MCF 10A (cell line): Measurements from ENCODE around the gene RIMBP3C. TPM values are rescaled to one million over a fixed set of nuclear protein-coding genes. Genes with fewer than 3 reads are reported as not detected.
"Not testable (repeated sequence)": the region's sequence is repeated elsewhere in the genome, so short reads cannot be mapped to it uniquely, and the experiment has no call there.

Experiments
- Bru-seq: library from RNA; stranded (reverse); fragments of 400-500 nt; gene quantifications from one replicate; lab custom pipeline; 2021; lab: Mats Ljungman, UMichigan
- BruChase-seq, 2 experiments: library from RNA; stranded (reverse); fragments of 400-500 nt; gene quantifications; one replicate each; lab custom pipeline; 2021; lab: Mats Ljungman, UMichigan
- BruUV-seq: library from RNA; stranded (reverse); fragments of 400-500 nt; replicated peaks from 2 replicates; lab custom pipeline; 2021; lab: Mats Ljungman, UMichigan
- CTCF ChIA-PET: fragments of 300-600 bp; sonication (Branson Sonifier 250); formaldehyde crosslinking; extraction: SDS; loops from one replicate; lab custom pipeline; 2021; ENCODE audit warnings: antibody characterized with exemption, inconsistent platforms; lab: Yijun Ruan, JAX
- POLR2A ChIA-PET: fragments of 300-600, 350-650 bp; sonication (Branson Sonifier 250); formaldehyde crosslinking; extraction: SDS; loops from one replicate; lab custom pipeline; 2020; ENCODE audit warnings: antibody characterized with exemption, inconsistent platforms; lab: Yijun Ruan, JAX
- DNase-seq: peaks from one replicate; pipeline ENCODE4 v3.0.0-alpha.2; 2018; ENCODE audit not compliant: unreplicated experiment
- H3K27ac Mint-ChIP-seq: one replicate; pipeline ENCODE4 v1.8.0; 2022; ENCODE audit warnings: mild to moderate bottlenecking, low read depth, mixed read lengths; ENCODE audit not compliant: unreplicated experiment
- H3K27me3 Mint-ChIP-seq: one replicate; pipeline ENCODE4 v1.8.0; 2022; ENCODE audit warnings: mixed read lengths; ENCODE audit not compliant: insufficient read depth, unreplicated experiment
- H3K36me3 Mint-ChIP-seq: one replicate; pipeline ENCODE4 v1.8.0; 2022; ENCODE audit warnings: mild to moderate bottlenecking, moderate library complexity, mixed read lengths; ENCODE audit not compliant: insufficient read depth, unreplicated experiment
- H3K4me1 Mint-ChIP-seq: one replicate; pipeline ENCODE4 v1.8.0; 2022; ENCODE audit warnings: mixed read lengths; ENCODE audit not compliant: insufficient read depth, unreplicated experiment
- H3K4me3 Mint-ChIP-seq: one replicate; pipeline ENCODE4 v1.8.0; 2022; ENCODE audit warnings: mild to moderate bottlenecking, moderate library complexity, mixed read lengths; ENCODE audit not compliant: unreplicated experiment
- H3K9me3 Mint-ChIP-seq: one replicate; pipeline ENCODE4 v1.8.0; 2022; ENCODE audit warnings: mixed read lengths; ENCODE audit not compliant: unreplicated experiment
- intact Hi-C: fragments of 100-400 bp; cut with micrococcal nuclease; formaldehyde crosslinking; loops from 2 replicates; pipeline ENCODE4 v1.14.1; 2022
- long read RNA-seq: library from polyadenylated mRNA; stranded (forward); transcript quantifications from one replicate; pipeline ENCODE4 v2.0.0, GENCODE V29; 2022
- total RNA-seq: library from RNA; stranded (reverse); gene quantifications from 2 replicates; pipeline ENCODE4 v1.2.3, GENCODE V29; 2022
- TF ChIP-seq, protein P1 (sequence below): fragments of 200-600 bp; IDR thresholded peaks from one replicate; pipeline ENCODE4 v1.8.0; 2022; ENCODE audit warnings: antibody characterized with exemption, mild to moderate bottlenecking; ENCODE audit not compliant: unreplicated experiment

The RIMBP3C gene, protein sequence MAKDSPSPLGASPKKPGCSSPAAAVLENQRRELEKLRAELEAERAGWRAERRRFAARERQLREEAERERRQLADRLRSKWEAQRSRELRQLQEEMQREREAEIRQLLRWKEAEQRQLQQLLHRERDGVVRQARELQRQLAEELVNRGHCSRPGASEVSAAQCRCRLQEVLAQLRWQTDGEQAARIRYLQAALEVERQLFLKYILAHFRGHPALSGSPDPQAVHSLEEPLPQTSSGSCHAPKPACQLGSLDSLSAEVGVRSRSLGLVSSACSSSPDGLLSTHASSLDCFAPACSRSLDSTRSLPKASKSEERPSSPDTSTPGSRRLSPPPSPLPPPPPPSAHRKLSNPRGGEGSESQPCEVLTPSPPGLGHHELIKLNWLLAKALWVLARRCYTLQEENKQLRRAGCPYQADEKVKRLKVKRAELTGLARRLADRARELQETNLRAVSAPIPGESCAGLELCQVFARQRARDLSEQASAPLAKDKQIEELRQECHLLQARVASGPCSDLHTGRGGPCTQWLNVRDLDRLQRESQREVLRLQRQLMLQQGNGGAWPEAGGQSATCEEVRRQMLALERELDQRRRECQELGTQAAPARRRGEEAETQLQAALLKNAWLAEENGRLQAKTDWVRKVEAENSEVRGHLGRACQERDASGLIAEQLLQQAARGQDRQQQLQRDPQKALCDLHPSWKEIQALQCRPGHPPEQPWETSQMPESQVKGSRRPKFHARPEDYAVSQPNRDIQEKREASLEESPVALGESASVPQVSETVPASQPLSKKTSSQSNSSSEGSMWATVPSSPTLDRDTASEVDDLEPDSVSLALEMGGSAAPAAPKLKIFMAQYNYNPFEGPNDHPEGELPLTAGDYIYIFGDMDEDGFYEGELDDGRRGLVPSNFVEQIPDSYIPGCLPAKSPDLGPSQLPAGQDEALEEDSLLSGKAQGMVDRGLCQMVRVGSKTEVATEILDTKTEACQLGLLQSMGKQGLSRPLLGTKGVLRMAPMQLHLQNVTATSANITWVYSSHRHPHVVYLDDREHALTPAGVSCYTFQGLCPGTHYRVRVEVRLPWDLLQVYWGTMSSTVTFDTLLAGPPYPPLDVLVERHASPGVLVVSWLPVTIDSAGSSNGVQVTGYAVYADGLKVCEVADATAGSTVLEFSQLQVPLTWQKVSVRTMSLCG (N-terminal part only)
- total RNA-seq, result 0.14 and 0.20 TPM in 2 replicates
- not detected for Bru-seq, nascent RNA
- BruChase-seq, experiment 1, labeled RNA remaining after a 6-hour chase, result not detected
- BruChase-seq, experiment 2, labeled RNA remaining after a 2-hour chase, result not detected
- long read RNA-seq, full-length matches to known transcripts, result 1 of 1 reads
- long read RNA-seq, partial matches to known transcripts, result 0 of 1 reads
- long read RNA-seq, other reads (novel, unspliced or antisense), result 0 of 1 reads

DNA sequence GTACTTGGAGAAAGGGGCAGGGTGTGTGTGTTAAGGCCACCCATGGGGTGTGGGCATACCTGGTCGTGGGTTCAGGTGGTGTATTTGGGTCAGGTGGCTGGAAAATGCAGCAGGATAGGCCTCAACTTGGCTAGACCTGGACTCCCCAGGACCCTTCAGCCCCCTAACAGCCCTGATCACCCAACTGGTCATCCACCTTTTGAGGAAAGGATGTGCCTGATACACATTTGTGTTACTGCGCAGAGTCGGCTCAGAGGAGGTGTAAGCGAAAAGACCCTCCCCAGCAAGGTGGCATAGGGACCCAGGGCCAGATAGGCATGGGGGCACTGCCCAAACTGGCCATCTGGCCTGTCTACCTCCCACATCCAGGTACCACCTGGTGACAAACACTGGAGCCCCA, at the start of gene RIMBP3C:
TSS of gene RIMBP3C (minus strand) at position 101 of the 400 bp plus-strand sequence. CDS start 485 bp downstream, outside the sequence.
- DNase-seq, H3K4me3 Mint-ChIP-seq, H3K4me1 Mint-ChIP-seq, H3K27me3 Mint-ChIP-seq, H3K36me3 Mint-ChIP-seq, BruUV-seq, POLR2A ChIA-PET, intact Hi-C loops, H3K27ac Mint-ChIP-seq, CTCF ChIA-PET, H3K9me3 Mint-ChIP-seq: not testable (repeated sequence)

DNA sequence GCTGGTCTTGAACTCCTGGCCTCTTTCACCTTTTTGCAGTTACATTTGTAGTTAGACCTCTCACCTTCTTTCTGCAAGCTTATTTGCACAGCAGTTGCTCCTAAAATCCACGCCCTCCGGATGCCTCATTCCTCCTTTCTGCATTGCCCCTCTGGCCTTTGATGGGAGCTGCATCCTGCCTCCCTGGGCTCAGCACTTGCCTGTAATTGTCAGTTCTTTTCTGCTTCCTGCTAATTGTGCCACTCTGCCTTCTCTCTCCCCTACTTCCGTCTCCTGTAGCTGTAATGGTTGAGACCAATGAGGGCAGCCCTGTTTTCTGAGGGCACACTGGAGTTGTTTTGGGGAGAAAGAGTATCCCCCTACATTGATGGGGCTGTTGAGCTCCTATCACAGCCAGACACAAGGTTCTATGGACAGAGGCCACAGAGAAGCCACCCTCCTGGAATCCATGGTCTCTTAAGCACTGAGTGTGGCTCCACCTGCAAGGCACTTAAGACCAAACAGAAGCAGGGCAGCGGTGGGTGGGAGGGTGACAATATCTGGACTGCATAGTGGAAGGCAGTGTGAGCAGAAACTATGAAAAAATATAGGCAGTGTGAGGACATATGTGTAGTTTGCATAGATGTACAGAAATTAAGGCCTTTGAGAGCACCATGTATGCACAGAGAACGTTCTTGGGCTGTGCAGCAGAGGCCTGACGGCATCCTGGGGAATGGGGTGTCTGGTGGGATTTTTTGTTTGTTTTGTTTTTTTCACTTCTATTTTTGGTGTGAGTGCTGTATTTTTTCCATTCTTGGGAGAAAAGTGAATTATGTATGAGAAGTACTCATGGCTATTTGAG, 48.0 kb upstream of the RIMBP3C start:
- Mint-ChIP-seq H3K4me3 (no peak overlapping the region), H3K9me3 (no peaks in the 10 kb centered on the region), H3K4me1 (peaks cover 5% of the 10 kb centered on the region), H3K27ac (peak overlapping the region; percentile 2), H3K27me3 (no peaks in the 10 kb centered on the region), H3K36me3 (peaks cover 62% of the 10 kb centered on the region)
- DNase-seq, result no peak
- TF ChIP-seq, protein P1, sequence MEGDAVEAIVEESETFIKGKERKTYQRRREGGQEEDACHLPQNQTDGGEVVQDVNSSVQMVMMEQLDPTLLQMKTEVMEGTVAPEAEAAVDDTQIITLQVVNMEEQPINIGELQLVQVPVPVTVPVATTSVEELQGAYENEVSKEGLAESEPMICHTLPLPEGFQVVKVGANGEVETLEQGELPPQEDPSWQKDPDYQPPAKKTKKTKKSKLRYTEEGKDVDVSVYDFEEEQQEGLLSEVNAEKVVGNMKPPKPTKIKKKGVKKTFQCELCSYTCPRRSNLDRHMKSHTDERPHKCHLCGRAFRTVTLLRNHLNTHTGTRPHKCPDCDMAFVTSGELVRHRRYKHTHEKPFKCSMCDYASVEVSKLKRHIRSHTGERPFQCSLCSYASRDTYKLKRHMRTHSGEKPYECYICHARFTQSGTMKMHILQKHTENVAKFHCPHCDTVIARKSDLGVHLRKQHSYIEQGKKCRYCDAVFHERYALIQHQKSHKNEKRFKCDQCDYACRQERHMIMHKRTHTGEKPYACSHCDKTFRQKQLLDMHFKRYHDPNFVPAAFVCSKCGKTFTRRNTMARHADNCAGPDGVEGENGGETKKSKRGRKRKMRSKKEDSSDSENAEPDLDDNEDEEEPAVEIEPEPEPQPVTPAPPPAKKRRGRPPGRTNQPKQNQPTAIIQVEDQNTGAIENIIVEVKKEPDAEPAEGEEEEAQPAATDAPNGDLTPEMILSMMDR, result no peak
- BruUV-seq, result no TSS peak
- ChIA-PET CTCF (interaction anchor here (1.1 kb wide), 1 partner anchor 32 kb away, joined by 3 read pairs; no protein-coding TSS in a partner anchor), POLR2A (no interaction called here)
- intact Hi-C loops, result no loop called here

DNA sequence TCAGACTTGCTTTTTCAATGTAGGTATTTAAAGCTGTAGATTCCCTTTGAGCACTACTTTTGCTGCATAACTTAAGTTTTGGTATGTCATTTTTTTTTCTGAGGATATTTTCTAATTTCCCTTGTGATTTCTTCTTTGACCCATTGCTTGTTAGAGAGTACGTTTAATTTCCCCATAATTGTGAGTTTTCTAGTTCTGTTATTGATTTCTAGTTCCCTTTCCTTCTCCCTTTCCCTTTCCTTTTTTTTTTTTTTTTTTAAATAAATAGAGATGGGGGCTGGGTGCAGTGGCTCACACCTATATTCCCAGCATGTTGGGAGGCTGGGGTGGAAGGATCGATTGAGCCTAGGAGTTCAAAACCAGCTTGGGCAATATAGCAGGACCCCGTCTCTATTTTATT, 47.0 kb upstream of the RIMBP3C start:
- CTCF ChIA-PET, result interaction anchor here (0.8 to 1.5 kb wide), 5 partner anchors 10 to 33 kb away, joined by 3 to 6 read pairs (median 3); partner anchors contain the start of gene YDJC
- Mint-ChIP-seq H3K4me1 (peaks cover 5% of the 10 kb centered on the region), H3K4me3 (no peak overlapping the region), H3K27me3 (no peaks in the 10 kb centered on the region), H3K9me3 (no peaks in the 10 kb centered on the region), H3K27ac (no peak overlapping the region), H3K36me3 (peaks cover 72% of the 10 kb centered on the region)
- POLR2A ChIA-PET, result no interaction called here
- no TSS peak for BruUV-seq
- intact Hi-C loops, result no loop called here
- TF ChIP-seq, protein P1, result no peak
- DNase-seq, result no peak

DNA sequence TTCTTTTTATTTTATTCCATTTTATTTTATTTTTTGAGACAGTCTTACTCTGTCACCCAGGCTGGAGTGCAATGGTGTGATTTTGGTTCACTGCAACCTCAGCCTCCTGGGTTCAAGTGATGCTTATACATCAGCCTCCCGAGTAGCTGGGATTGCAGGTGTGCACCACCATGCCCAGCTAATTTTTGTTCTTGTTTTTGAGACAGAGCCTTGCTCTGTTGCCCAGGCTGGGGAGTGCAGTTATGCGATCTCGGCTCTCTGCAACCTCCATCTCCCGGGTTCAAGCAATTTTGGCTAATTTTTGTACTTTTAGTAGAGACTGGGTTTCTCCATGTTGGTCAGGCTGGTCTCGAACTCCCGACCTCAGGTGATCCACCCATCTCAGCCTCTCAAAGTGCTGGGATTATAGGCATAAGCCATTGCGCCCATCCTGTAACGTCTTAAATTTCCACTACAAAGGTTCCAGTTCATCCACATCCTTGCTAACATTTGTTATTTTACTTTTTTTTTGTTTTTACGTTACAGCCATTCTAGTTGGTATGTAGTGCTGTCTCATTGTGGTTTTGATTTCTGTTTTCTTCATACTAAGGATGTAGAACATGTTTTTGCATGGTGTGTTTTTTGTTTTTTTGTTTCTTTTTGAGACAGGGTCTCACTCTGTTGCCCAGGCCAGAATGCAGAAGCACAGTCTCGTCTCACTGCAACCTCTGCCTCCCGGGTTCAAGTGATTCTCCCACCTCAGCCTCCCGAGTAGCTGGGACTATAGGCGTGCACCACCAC, 45.3 kb upstream of the RIMBP3C start:
- POLR2A ChIA-PET, DNase-seq, H3K9me3 Mint-ChIP-seq, H3K4me1 Mint-ChIP-seq, BruUV-seq, H3K27me3 Mint-ChIP-seq, intact Hi-C loops, H3K4me3 Mint-ChIP-seq, H3K27ac Mint-ChIP-seq: not testable (repeated sequence)
- peaks cover 65% of the 10 kb centered on the region for H3K36me3 Mint-ChIP-seq
- CTCF ChIA-PET, result interaction anchor here (1.1 to 1.5 kb wide), 2 partner anchors 17 to 145 kb away, joined by 4 read pairs; no protein-coding TSS in a partner anchor
